ENCODE results near the gene AADAT. TPM values are rescaled to one million over a fixed set of nuclear protein-coding genes. Genes with fewer than 3 reads are reported as not detected.

Gene AADAT
- total and polyA plus RNA-seq, 2 of the 8 experiments (the other 6 are each of a cell fraction or from before 2014, with no cell fraction given), result 6.1 to 7.7 TPM

DNA sequence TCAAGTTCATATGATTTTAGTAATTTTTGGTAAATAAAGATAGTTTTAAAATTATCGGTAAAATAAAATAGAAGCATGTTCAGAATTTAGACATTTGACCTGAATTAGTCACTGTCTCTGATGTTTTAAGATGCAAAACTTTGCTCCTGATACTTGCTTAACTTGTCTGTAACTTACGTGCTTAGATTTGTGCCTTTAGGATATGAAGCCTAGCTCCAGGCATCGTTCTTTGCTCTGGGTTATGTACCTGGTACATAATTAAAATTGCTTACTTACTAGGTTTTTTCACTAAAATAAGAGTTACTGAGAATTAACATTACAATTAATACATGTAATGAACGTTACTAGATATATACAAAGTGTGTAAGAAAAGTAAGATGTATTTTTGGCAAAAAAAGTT, 24.9 kb upstream of the AADAT start:
- Histone ChIP-seq H2BK12ac (ENCODE audit: low read depth, low read length) (no peak overlapping the region), H3K23ac (ENCODE audit: insufficient read length) (no peak overlapping the region), H3K56ac (replicated peaks; ENCODE audit: insufficient read length, low read depth, low read length) (no peak overlapping the region), H4K91ac (replicated peaks; ENCODE audit: insufficient read length, low read length) (no peak overlapping the region), H2BK20ac (ENCODE audit: low read length) (no peak overlapping the region), H2AFZ (ENCODE audit: low read length) (no peak overlapping the region), H2AK5ac (ENCODE audit: low read depth, low read length) (no peak overlapping the region), H3K4me3 (ENCODE audit: extremely low read depth in 1 of 4, insufficient read depth in 2 of 4, low read depth in 3 of 4, low read length in 4 of 4) (no peak overlapping the region), H3K27ac (ENCODE audit: low read depth, low read length) (no peak overlapping the region), H3K4ac (replicated peaks; ENCODE audit: insufficient read length, low read depth, low read length) (no peak overlapping the region), H3K79me2 (ENCODE audit: control insufficient read depth in 1 of 2, insufficient read depth in 2 of 2, low read length in 2 of 2) (no peaks in the 10 kb centered on the region), H3K23me2 (ENCODE audit: low read depth, low read length) (no peaks in the 10 kb centered on the region), H3K9me3 (ENCODE audit: insufficient read depth in 2 of 2, low read depth in 1 of 2, low read length in 1 of 2) (peaks cover 4 to 6% of the 10 kb centered on the region in 2 experiments; a peak in 3 of 4 replicates), H3K27me3 (replicated peaks in 1 of 4; ENCODE audit: control insufficient read depth in 3 of 4, extremely low read depth in 1 of 4, insufficient read depth in 3 of 4, low read length in 3 of 4) (no peaks in the 10 kb centered on the region), H4K5ac (ENCODE audit: insufficient read length, low read depth, low read length) (no peak overlapping the region), H2BK120ac (replicated peaks; ENCODE audit: low read depth, low read length) (no peak overlapping the region), H4K20me1 (replicated peaks in 1 of 2; ENCODE audit: control insufficient read depth in 1 of 2, insufficient read depth in 2 of 2, low read length in 2 of 2) (no peaks in the 10 kb centered on the region), H3K14ac (ENCODE audit: insufficient read length) (no peak overlapping the region), H4K8ac (ENCODE audit: extremely low read depth, insufficient read depth, low read length) (no peak overlapping the region), H3K4me1 (replicated peaks in 1 of 4; ENCODE audit: control insufficient read depth in 3 of 4, insufficient read depth in 4 of 4, low read length in 3 of 4) (peaks cover 2 to 12% (median 7%) of the 10 kb centered on the region in 4 experiments; a peak in 6 of 7 replicates), H3K79me1 (ENCODE audit: low read depth, low read length) (no peaks in the 10 kb centered on the region), H3K18ac (ENCODE audit: extremely low read depth, low read length) (no peak overlapping the region), H2BK15ac (ENCODE audit: low read length) (no peak overlapping the region), H2BK5ac (ENCODE audit: low read depth, low read length) (no peak overlapping the region), H3K36me3 (ENCODE audit: control insufficient read depth in 2 of 4, insufficient read depth in 4 of 4, low read length in 3 of 4) (no peaks in the 10 kb centered on the region), H3K9ac (replicated peaks in 1 of 4; ENCODE audit: extremely low read depth in 1 of 4, low read depth in 3 of 4, low read length in 3 of 4) (no peak overlapping the region), H3K4me2 (ENCODE audit: insufficient read depth in 1 of 2, low read depth in 2 of 2, low read length in 2 of 2) (no peak overlapping the region)
- FAIRE-seq, result no peak
- POLR2A ChIA-PET (ENCODE audit: partially characterized antibody), result no interaction called here
- TF ChIP-seq POLR2A (IDR thresholded peaks at IDR 0.05; ENCODE audit: control extremely low read depth in 1 of 2, low read depth in 2 of 2, low read length in 2 of 2), result no peak
- no peak for TF ChIP-seq SRF (IDR thresholded peaks at IDR 0.05; ENCODE audit: low read depth, low read length)
- no peak for TF ChIP-seq KDM4A (IDR thresholded peaks at IDR 0.05; ENCODE audit: low read depth, low read length, severe bottlenecking)
- TF ChIP-seq, protein P1, sequence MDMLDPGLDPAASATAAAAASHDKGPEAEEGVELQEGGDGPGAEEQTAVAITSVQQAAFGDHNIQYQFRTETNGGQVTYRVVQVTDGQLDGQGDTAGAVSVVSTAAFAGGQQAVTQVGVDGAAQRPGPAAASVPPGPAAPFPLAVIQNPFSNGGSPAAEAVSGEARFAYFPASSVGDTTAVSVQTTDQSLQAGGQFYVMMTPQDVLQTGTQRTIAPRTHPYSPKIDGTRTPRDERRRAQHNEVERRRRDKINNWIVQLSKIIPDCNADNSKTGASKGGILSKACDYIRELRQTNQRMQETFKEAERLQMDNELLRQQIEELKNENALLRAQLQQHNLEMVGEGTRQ (IDR thresholded peaks at IDR 0.05; ENCODE audit: low read length), result no peak
- TF ChIP-seq SP4 (IDR thresholded peaks at IDR 0.05; ENCODE audit: low read length), result no peak
- DNase-seq (ENCODE audit: low read depth in 1 of 2, low spot score in 2 of 2), result no peak
- CTCF ChIA-PET (ENCODE audit: partially characterized antibody), result no interaction called here
- 87 to 100% methylated on average over 1 to 4 of the region's 4 CpGs for WGBS, 2 experiments (ENCODE audit: extremely low coverage in 1 of 2, insufficient coverage in 1 of 2, insufficient read length in 1 of 2, insufficient replicate concordance in 2 of 2, low coverage in 1 of 2, low lambda C conversion rate in 2 of 2, missing lambda C conversion rate in 1 of 2)

All from H1 (cell line).